NOMO-1 treated with dmso at 0.1 percent for 144 hours (cell line): Measurements from ENCODE around the gene AREL1.

Source experiments
- DNase-seq: peaks from one replicate; lab custom pipeline; 2025; ENCODE audit not compliant: unreplicated experiment; lab: John Stamatoyannopoulos, UW

Gene AREL1

GRCh38 chr14:74637178-74637550 lies 75.7 kb downstream of the AREL1 start:
- no peak for DNase-seq

- no peak for DNase-seq
Measured at GRCh38 chr14:74636424-74637177, 76.3 kb downstream of the AREL1 start.

GRCh38 chr14:74635847-74636246 lies 77.0 kb downstream of the AREL1 start:
- no peak for DNase-seq

- no peak for DNase-seq
Measured at GRCh38 chr14:74634964-74635363, 77.9 kb downstream of the AREL1 start.

- DNase-seq, result no peak
Measured at GRCh38 chr14:74634481-74634880, 78.4 kb downstream of the AREL1 start.

GRCh38 chr14:74630881-74631690 lies 81.8 kb downstream of the AREL1 start:
- no peak for DNase-seq

- DNase-seq, result no peak
Measured at GRCh38 chr14:74628418-74628817, 84.5 kb downstream of the AREL1 start.

- peak; percentile 55 for DNase-seq
Measured at GRCh38 chr14:74627076-74627475, 85.8 kb downstream of the AREL1 start.

GRCh38 chr14:74622257-74622656 lies 90.6 kb downstream of the AREL1 start:
- DNase-seq, result no peak

- DNase-seq, result no peak
Measured at GRCh38 chr14:74621556-74621955, 91.3 kb downstream of the AREL1 start.

- no peak for DNase-seq
Measured at GRCh38 chr14:74620923-74621322, 92.0 kb downstream of the AREL1 start.

GRCh38 chr14:74620497-74620921 lies 92.4 kb downstream of the AREL1 start:
- DNase-seq, result no peak

GRCh38 chr14:74619672-74620131 lies 93.2 kb downstream of the AREL1 start:
- DNase-seq, result no peak

GRCh38 chr14:74618078-74618952 lies 94.6 kb downstream of the AREL1 start:
- DNase-seq, result peak; percentile 70

- no peak for DNase-seq
Measured at GRCh38 chr14:74616996-74617700, 95.7 kb downstream of the AREL1 start.

- peak; percentile 37 for DNase-seq
Measured at GRCh38 chr14:74616507-74616906, 96.4 kb downstream of the AREL1 start.

- no peak for DNase-seq
Measured at GRCh38 chr14:74615735-74616134, 97.1 kb downstream of the AREL1 start.

- no peak for DNase-seq
Measured at GRCh38 chr14:74614508-74615495, 98.1 kb downstream of the AREL1 start.

GRCh38 chr14:74613211-74613914 lies 99.5 kb downstream of the AREL1 start:
- no peak for DNase-seq
